Osteocyte (in vitro differentiated cells): ENCODE data around the gene FNBP1L. TPM values are rescaled to one million over a fixed set of nuclear protein-coding genes. Genes with fewer than 3 reads are reported as not detected.

Experiments used
- DNase-seq: peaks from one replicate; pipeline ENCODE4 v3.0.0; 2021; ENCODE audit warnings: mixed read lengths; ENCODE audit not compliant: unreplicated experiment; ENCODE audit errors: extremely low spot score
- H3K27ac Mint-ChIP-seq: one replicate; pipeline ENCODE4 v1.8.0; 2021; ENCODE audit warnings: mild to moderate bottlenecking, mixed read lengths; ENCODE audit not compliant: unreplicated experiment
- H3K27me3 Mint-ChIP-seq: one replicate; pipeline ENCODE4 v1.8.0; 2021; ENCODE audit warnings: mixed read lengths; ENCODE audit not compliant: unreplicated experiment
- H3K36me3 Mint-ChIP-seq: one replicate; pipeline ENCODE4 v1.8.0; 2021; ENCODE audit warnings: mixed read lengths; ENCODE audit not compliant: unreplicated experiment
- H3K4me1 Mint-ChIP-seq: one replicate; pipeline ENCODE4 v1.8.0; 2021; ENCODE audit warnings: mixed read lengths; ENCODE audit not compliant: unreplicated experiment
- H3K4me3 Mint-ChIP-seq: one replicate; pipeline ENCODE4 v1.8.0; 2021; ENCODE audit warnings: mild to moderate bottlenecking, moderate library complexity, mixed read lengths; ENCODE audit not compliant: unreplicated experiment
- H3K9me3 Mint-ChIP-seq: one replicate; pipeline ENCODE4 v1.8.0; 2021; ENCODE audit warnings: mixed read lengths; ENCODE audit not compliant: unreplicated experiment
- total RNA-seq: library from RNA; stranded (reverse); gene quantifications from 2 replicates; pipeline ENCODE4 v1.2.1, GENCODE V29; 2021
- TF ChIP-seq, protein P1 (sequence below): fragments of 200-600 bp; sonication (generic); IDR thresholded peaks from 2 replicates; pipeline ENCODE4 v1.5.0; 2021; ENCODE audit warnings: antibody characterized with exemption, mild to moderate bottlenecking, moderate library complexity

The FNBP1L gene
- total RNA-seq, 1 donor from 2014 or later: 63.3 TPM

DNA sequence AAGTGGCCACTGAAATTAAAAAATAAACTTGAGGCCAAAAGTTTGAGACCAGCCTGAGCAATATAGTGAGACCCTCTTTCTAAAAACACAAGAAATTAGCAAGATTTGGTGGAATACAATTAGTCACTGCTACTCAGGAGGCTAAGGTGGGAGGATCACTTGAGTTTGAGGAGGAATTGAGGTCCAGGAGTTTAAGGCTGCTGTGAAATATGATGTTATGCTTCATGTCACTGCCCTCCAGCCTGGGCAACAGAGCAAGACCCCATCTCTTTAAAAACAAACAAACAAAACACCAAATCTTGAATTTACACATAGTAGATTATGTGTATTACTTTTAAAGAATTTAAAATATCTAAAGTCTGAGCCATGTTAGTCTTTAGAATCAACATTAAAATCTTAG is 6.3 kb upstream of the FNBP1L start:
- DNase-seq: no peak
- TF ChIP-seq, protein P1, sequence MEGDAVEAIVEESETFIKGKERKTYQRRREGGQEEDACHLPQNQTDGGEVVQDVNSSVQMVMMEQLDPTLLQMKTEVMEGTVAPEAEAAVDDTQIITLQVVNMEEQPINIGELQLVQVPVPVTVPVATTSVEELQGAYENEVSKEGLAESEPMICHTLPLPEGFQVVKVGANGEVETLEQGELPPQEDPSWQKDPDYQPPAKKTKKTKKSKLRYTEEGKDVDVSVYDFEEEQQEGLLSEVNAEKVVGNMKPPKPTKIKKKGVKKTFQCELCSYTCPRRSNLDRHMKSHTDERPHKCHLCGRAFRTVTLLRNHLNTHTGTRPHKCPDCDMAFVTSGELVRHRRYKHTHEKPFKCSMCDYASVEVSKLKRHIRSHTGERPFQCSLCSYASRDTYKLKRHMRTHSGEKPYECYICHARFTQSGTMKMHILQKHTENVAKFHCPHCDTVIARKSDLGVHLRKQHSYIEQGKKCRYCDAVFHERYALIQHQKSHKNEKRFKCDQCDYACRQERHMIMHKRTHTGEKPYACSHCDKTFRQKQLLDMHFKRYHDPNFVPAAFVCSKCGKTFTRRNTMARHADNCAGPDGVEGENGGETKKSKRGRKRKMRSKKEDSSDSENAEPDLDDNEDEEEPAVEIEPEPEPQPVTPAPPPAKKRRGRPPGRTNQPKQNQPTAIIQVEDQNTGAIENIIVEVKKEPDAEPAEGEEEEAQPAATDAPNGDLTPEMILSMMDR: no peak
- peaks cover 15% of the 10 kb centered on the region for H3K4me1 Mint-ChIP-seq
- H3K9me3 Mint-ChIP-seq: no peaks in the 10 kb centered on the region
- H3K36me3 Mint-ChIP-seq: no peaks in the 10 kb centered on the region
- peaks cover 2% of the 10 kb centered on the region for H3K27me3 Mint-ChIP-seq
- no peak overlapping the region for H3K27ac Mint-ChIP-seq
- H3K4me3 Mint-ChIP-seq: no peak overlapping the region

DNA sequence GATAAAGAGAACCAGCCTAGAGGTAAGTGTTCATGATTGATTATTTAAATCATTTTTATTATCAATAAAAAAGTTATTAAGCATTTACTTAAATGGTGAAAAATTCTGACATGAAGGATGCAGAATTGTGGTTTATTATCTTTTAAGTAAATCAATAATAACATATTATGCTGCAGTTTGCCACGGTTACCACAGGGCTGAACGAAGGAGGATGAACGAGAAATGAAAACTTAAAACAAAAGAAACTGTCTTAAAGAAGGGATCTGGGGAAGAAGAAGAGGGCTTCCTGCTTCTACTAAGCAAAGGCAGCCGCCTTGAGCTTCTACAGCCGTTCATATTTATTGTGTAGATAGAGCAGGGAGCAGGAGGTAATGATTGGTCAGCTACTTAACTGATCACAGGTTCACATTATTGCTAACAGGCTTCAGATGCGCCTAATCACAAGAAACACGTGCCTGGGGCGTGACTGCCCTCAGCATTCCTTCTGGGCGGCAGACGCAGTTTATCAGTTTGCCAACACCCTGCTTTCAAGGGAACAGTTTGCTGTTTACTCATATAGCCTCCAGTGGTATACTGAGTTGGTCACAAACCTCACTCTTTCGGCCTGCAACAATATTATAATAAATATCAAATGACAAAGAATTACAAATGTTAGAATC is 5.8 kb upstream of the FNBP1L start:
- Mint-ChIP-seq H3K4me1 (peaks cover 16% of the 10 kb centered on the region), H3K4me3 (no peak overlapping the region), H3K27me3 (peaks cover 2% of the 10 kb centered on the region)

DNA sequence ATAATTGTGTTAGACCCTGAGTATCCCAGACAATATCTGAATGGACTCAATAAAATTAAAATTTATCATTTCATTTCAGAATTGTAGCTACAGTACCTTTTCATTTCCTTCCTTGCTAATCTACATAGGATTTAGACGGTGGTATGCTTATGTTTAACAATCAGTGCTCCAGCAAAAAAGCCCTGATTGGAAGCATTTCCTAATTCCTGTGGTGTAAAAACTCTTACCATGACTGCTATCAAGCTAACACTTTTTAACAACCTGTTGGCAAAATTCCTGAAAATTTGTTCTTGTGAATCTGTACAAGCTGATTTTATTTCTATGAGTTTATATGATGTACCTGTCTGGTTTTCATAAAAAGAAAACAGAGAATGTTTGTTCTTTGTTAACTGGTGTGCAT is 5.2 kb upstream of the FNBP1L start:
- no peaks in the 10 kb centered on the region for H3K36me3 Mint-ChIP-seq
- peaks cover 2% of the 10 kb centered on the region for H3K27me3 Mint-ChIP-seq
- H3K27ac Mint-ChIP-seq: no peak overlapping the region
- no peak overlapping the region for H3K4me3 Mint-ChIP-seq
- no peak for DNase-seq
- H3K9me3 Mint-ChIP-seq: no peaks in the 10 kb centered on the region
- TF ChIP-seq, protein P1: no peak
- peaks cover 21% of the 10 kb centered on the region for H3K4me1 Mint-ChIP-seq

More for the DNA sequence above, 5.8 kb upstream of the FNBP1L start:
- H3K9me3 Mint-ChIP-seq: no peaks in the 10 kb centered on the region
- no peak for DNase-seq
- TF ChIP-seq, protein P1: no peak
- H3K36me3 Mint-ChIP-seq: no peaks in the 10 kb centered on the region
- no peak overlapping the region for H3K27ac Mint-ChIP-seq

DNA sequence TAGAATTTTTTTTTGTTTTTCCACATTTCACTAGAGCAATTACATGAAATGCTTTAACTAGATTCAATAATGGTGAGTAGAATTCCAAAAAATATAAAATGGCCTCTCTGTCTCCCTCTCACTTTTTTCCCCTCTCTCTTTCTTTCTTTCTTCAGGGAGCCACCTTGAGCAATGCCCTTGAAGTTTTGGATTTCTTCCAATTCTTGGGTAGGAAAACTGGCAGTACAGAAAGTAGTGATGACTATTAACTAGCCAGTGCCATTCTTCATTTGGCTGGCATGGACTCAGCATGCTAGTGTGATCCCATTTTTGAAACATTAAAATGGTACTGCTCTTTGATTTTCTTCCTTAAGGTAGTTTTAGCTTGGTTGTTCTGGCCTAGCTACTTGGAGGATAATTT is 4.5 kb upstream of the FNBP1L start:
- peaks cover 18% of the 10 kb centered on the region for H3K4me1 Mint-ChIP-seq
- TF ChIP-seq, protein P1: no peak
- H3K27me3 Mint-ChIP-seq: peaks cover 2% of the 10 kb centered on the region
- no peaks in the 10 kb centered on the region for H3K9me3 Mint-ChIP-seq
- no peak overlapping the region for H3K27ac Mint-ChIP-seq
- DNase-seq: no peak
- H3K4me3 Mint-ChIP-seq: no peak overlapping the region
- H3K36me3 Mint-ChIP-seq: no peaks in the 10 kb centered on the region

DNA sequence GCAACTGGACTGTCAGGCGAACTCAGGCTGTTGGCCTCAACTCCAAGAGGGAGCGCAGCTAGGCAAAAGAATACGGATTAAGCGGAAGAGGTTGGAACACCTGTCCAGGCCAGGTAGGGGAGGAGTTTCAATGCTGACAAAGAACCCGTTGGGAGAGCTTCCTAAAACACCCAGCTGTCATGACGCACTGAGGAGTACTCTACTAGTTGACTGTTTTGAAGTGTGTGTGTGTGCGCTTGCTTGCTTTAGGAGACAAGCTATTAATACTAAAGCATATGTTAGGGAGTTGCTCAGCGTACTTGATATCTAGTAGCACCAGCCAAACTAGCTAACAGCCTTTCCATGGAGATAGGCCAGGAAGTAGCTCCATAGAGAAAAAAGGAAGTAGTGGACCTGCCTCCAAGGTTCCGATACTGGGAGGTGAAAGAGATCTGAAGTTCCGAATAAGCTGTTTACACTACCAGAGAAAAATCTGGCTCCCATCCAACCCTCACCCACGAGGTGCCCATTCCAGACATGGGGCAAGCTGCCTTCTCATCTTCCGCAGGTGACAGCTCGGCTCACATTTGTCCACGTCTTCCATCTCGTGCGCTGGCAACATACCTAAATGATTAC is 974 bp upstream of the FNBP1L start:
- Mint-ChIP-seq H3K4me1 (peaks cover 28% of the 10 kb centered on the region), H3K36me3 (no peaks in the 10 kb centered on the region), H3K9me3 (no peaks in the 10 kb centered on the region), H3K27me3 (peaks cover 2% of the 10 kb centered on the region), H3K4me3 (peak overlapping the region; percentile 63), H3K27ac (peak overlapping the region; percentile 36)
- TF ChIP-seq, protein P1: no peak
- DNase-seq: no peak
